OCI-LY1 (cell line): ENCODE data around the gene MFAP2.

Experiments
- H2AFZ ChIP-seq: fragments of 200-600 bp; sonication (generic), shearing (Covaris generic); 2 replicates; pipeline ENCODE4 v1.6.0; 2014; ENCODE audit warnings: antibody characterized with exemption, mild to moderate bottlenecking, low read length
- H3F3A ChIP-seq: fragments of 200-600 bp; sonication (generic), shearing (Covaris generic); 2 replicates; pipeline ENCODE4 v1.6.0; 2014; ENCODE audit warnings: mild to moderate bottlenecking, antibody characterized with exemption, low read length, moderate library complexity; ENCODE audit not compliant: insufficient read depth
- H3K27ac ChIP-seq: fragments of 200-600 bp; sonication (generic); 2 replicates; pipeline ENCODE4 v1.5.1; 2014; ENCODE audit warnings: low read length, mixed run types, mild to moderate bottlenecking, low read depth; ENCODE audit not compliant: poor library complexity, severe bottlenecking
- H3K27me3 ChIP-seq: fragments of 200-600 bp; sonication (generic); 2 replicates; pipeline ENCODE4 v1.6.0; 2014; ENCODE audit warnings: antibody characterized with exemption, mild to moderate bottlenecking, low read length, moderate library complexity; ENCODE audit not compliant: insufficient read depth
- H3K36me3 ChIP-seq: fragments of 200-600 bp; sonication (generic); 2 replicates; pipeline ENCODE4 v1.6.1; 2014; ENCODE audit warnings: mild to moderate bottlenecking, antibody characterized with exemption, low read length, moderate library complexity, mixed read lengths; ENCODE audit not compliant: insufficient read depth
- H3K4me1 ChIP-seq: fragments of 200-600 bp; sonication (generic); 2 replicates; pipeline ENCODE4 v1.5.1; 2014; ENCODE audit warnings: mild to moderate bottlenecking, low read length, moderate library complexity; ENCODE audit not compliant: insufficient read depth, severe bottlenecking
- H3K4me2 ChIP-seq: fragments of 200-600 bp; sonication (generic), shearing (Covaris generic); 2 replicates; pipeline ENCODE4 v1.6.1; 2014; ENCODE audit warnings: low read length
- H3K4me3 ChIP-seq: fragments of 200-600 bp; sonication (generic); 2 replicates; pipeline ENCODE4 v1.5.1; 2014; ENCODE audit warnings: low read length, low read depth, mild to moderate bottlenecking, mixed read lengths; ENCODE audit not compliant: poor library complexity, severe bottlenecking
- H3K79me2 ChIP-seq: fragments of 200-600 bp; shearing (Covaris generic); 2 replicates; pipeline ENCODE4 v1.6.1; 2016; ENCODE audit warnings: mixed run types, low read length, mixed read lengths; ENCODE audit not compliant: insufficient read depth
- H3K9ac ChIP-seq: fragments of 200-600 bp; sonication (generic), shearing (Covaris generic); 2 replicates; pipeline ENCODE4 v1.6.1; 2014; ENCODE audit warnings: mild to moderate bottlenecking, low read length, mixed read lengths
- H3K9me2 ChIP-seq: fragments of 200-600 bp; sonication (generic), shearing (Covaris generic); 2 replicates; pipeline ENCODE4 v1.6.1; 2014; ENCODE audit warnings: low read depth, mild to moderate bottlenecking, low read length, mixed read lengths
- H3K9me3 ChIP-seq: fragments of 200-600 bp; shearing (Covaris generic); 2 replicates; pipeline ENCODE4 v1.6.1; 2014; ENCODE audit warnings: low read length, mixed read lengths
- H4K20me1 ChIP-seq: fragments of 200-600 bp; sonication (generic), shearing (Covaris generic); 2 replicates; pipeline ENCODE4 v1.6.0; 2016; ENCODE audit warnings: mild to moderate bottlenecking, low read length; ENCODE audit not compliant: insufficient read depth
- EZH2 ChIP-seq: fragments of 200-600 bp; sonication (generic), shearing (Covaris generic); IDR thresholded peaks from 2 replicates; pipeline ENCODE4 v1.8.0; 2017; ENCODE audit warnings: borderline replicate concordance, mixed run types, mild to moderate bottlenecking, antibody characterized with exemption, low read length, moderate library complexity, mixed read lengths
- TF ChIP-seq, protein P1 (sequence below): fragments of 200-600 bp; sonication (generic), shearing (Covaris generic); IDR thresholded peaks from 2 replicates; pipeline ENCODE4 v1.5.1; 2017; ENCODE audit warnings: mild to moderate bottlenecking, antibody characterized with exemption, low read length, moderate library complexity, mixed read lengths

MFAP2 gene

DNA sequence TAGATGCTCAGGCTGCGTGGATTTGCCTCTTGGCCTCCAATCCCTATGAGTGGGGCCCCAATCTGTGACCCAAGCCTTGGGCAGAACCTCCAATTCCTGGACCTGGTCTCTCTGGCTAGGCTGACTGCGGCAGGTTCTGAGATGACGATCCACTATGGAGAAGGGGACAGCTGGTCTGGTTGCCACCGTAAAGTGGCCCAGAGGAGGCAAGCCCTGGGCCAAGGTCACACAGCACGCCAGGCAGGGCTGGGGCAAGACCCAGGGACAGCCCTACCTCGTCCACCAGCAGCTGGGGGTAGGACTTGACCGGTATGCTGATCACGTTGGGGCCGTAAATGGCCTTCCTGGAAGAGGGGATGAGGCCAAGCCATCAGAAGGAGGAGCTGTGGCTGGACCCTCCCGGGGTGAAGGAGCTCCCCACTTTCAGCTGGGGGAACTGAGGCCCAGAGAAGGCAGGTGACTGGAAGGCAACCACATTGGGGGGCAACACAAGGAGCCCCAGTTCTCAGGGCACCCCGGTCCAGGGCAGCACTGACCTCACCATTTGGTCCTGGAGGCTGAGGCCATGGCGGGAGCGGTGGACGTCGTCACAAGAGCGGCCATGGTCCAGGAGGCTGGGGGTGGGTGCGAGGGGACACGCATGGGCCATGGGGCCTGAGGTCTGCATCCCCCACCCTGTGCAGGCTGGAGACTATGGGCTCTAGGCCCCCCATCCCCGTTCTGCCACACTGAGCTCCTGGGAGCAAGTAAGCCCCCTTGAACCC is 21.5 kb upstream of the MFAP2 start:
- Histone ChIP-seq H3K9me2 (no peaks in the 10 kb centered on the region), H3K4me2 (no peak overlapping the region), H2AFZ (no peak overlapping the region), H3K36me3 (peaks cover 9% of the 10 kb centered on the region; the same call in 1 of the 2 replicates), H3F3A (no peaks in the 10 kb centered on the region), H3K9ac (no peak overlapping the region), H3K4me1 (no peaks in the 10 kb centered on the region), H3K4me3 (no peak overlapping the region), H3K27me3 (no peaks in the 10 kb centered on the region), H3K27ac (no peak overlapping the region), H4K20me1 (no peaks in the 10 kb centered on the region), H3K9me3 (no peaks in the 10 kb centered on the region), H3K79me2 (no peaks in the 10 kb centered on the region)
- TF ChIP-seq EZH2, result no peak
- TF ChIP-seq, protein P1, sequence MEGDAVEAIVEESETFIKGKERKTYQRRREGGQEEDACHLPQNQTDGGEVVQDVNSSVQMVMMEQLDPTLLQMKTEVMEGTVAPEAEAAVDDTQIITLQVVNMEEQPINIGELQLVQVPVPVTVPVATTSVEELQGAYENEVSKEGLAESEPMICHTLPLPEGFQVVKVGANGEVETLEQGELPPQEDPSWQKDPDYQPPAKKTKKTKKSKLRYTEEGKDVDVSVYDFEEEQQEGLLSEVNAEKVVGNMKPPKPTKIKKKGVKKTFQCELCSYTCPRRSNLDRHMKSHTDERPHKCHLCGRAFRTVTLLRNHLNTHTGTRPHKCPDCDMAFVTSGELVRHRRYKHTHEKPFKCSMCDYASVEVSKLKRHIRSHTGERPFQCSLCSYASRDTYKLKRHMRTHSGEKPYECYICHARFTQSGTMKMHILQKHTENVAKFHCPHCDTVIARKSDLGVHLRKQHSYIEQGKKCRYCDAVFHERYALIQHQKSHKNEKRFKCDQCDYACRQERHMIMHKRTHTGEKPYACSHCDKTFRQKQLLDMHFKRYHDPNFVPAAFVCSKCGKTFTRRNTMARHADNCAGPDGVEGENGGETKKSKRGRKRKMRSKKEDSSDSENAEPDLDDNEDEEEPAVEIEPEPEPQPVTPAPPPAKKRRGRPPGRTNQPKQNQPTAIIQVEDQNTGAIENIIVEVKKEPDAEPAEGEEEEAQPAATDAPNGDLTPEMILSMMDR, result no peak

DNA sequence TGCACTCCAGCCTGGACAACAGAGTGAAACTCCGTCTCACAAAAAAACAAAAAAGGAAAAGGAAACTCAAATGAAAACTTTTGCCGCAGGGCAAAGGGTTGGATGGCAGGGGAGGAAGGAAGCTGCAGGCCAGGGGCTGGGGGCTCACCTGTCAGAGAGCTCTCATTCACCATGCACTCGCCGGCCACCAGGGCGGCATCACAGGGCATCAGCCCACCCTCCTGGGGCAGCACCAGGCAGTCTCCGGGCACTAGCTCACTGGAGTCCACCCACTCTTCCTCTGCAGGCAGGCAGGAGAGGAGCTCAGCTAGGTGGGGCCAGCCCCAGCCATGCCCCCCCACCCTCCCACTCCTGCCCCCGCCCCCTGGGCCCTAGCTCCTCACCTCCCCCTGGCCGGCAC is 19.4 kb upstream of the MFAP2 start:
- TF ChIP-seq, protein P1, result no peak
- no peak for TF ChIP-seq EZH2

DNA sequence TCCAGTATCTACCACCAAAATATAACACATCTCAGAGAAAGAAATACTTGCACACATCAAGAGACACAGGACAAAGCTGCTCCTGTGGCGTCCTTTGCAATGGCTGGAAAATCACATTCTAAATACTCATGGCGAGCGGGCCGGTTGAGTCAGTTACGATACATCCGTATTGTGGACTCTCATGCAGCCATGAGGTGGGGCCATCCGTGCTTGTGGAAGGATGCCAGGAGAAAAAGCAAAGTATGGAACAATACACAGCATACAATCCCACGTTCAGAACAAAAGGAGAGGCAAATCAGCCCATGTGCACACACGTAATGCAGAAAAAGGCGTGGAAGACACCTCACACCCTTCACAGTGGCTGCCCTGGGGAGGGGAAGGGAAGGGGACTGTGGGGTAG is 18.2 kb upstream of the MFAP2 start:
- Histone ChIP-seq H3K36me3 (peaks cover 5% of the 10 kb centered on the region; the same call in 1 of the 2 replicates), H3K9me2 (no peaks in the 10 kb centered on the region), H3K9me3 (no peaks in the 10 kb centered on the region), H3K27me3 (no peaks in the 10 kb centered on the region), H3K27ac (no peak overlapping the region), H3K9ac (no peak overlapping the region), H3K4me1 (no peaks in the 10 kb centered on the region), H4K20me1 (no peaks in the 10 kb centered on the region), H3K4me2 (no peak overlapping the region), H3K79me2 (no peaks in the 10 kb centered on the region), H3F3A (no peaks in the 10 kb centered on the region), H2AFZ (no peak overlapping the region), H3K4me3 (no peak overlapping the region)
- TF ChIP-seq, protein P1, result no peak
- no peak for TF ChIP-seq EZH2

More for the DNA sequence above, 19.4 kb upstream of the MFAP2 start:
- Histone ChIP-seq H3K9ac (no peak overlapping the region), H3K9me3 (no peaks in the 10 kb centered on the region), H3K79me2 (no peaks in the 10 kb centered on the region), H3K4me1 (no peaks in the 10 kb centered on the region), H3K27me3 (no peaks in the 10 kb centered on the region), H3K4me3 (no peak overlapping the region), H3K9me2 (no peaks in the 10 kb centered on the region), H3K27ac (no peak overlapping the region), H3K36me3 (peaks cover 9% of the 10 kb centered on the region; the same call in 1 of the 2 replicates), H2AFZ (no peak overlapping the region), H3K4me2 (no peak overlapping the region), H4K20me1 (no peaks in the 10 kb centered on the region), H3F3A (no peaks in the 10 kb centered on the region)
